HG02763 (cell line): ENCODE data around the gene TPP2.

Source experiments
- ATAC-seq: cut with Tn5 transposase; IDR thresholded peaks from one replicate; pipeline ENCODE4 v1.9.1; 2021; ENCODE audit warnings: mild to moderate bottlenecking, moderate library complexity; ENCODE audit not compliant: unreplicated experiment

TPP2 gene

DNA sequence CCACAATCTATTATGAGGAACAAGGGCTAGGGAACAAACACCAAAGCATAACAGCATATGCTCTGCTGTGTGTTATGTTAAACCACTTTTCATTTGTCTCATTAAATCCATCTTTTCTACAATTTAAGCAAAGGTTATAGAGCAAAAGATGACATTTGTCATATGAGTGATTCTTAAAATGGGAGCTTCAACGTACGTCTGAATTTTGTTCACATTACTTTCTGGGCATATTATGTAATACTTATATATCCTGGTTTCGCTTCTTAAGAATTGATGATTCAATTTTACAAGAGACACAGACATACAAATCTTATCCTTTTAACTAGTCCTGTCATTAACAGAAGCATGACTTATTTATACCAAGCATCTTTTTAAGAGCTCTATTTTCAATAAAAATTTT, 3.3 kb upstream of the TPP2 start:
- no peak for ATAC-seq

- peak; percentile 25 for ATAC-seq
These were observed 509 bp downstream of the TPP2 start for GRCh38 chr13:102597029-102597961.

- ATAC-seq, result no peak
These were observed 1.3 kb downstream of the TPP2 start for GRCh38 chr13:102598061-102598460.

- no peak for ATAC-seq
These were observed 2.7 kb downstream of the TPP2 start for GRCh38 chr13:102599426-102600012.

DNA sequence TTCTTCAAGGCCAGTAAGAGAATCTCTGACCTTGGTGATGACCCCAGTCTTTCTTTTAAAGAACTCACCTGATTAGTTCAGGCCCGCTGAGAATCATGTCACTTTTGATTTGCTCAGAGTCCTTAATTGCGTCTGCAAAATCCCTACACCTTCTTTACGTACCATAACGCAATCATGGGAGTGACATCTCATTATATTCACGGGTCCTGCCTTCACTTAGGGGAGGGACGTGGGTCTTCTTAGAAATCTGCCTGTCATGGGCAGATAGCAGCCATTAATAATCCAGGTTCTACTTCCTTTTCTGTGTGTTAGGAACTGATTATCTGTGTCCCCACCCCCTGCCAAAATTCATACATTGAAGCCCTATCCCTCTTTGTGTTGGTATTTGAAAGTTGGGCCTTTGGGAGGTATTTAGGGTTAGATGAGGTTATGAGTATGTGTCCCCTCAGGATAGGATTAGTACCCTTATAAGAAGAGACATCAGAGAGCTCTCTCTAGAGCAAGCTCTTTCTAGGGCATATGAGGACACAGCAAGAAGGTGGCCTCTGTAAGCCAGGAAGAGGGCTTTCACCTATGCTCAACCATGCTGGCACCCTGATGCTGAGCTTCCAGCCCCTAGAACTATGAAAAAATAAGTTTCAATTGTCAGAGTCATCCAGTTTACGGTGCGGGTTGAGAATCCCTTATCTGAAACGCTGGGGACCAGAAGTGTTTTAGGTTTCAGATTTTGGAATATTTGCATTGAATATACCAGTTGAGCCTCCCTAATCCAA, 9.9 kb downstream of the TPP2 start:
- no peak for ATAC-seq

DNA sequence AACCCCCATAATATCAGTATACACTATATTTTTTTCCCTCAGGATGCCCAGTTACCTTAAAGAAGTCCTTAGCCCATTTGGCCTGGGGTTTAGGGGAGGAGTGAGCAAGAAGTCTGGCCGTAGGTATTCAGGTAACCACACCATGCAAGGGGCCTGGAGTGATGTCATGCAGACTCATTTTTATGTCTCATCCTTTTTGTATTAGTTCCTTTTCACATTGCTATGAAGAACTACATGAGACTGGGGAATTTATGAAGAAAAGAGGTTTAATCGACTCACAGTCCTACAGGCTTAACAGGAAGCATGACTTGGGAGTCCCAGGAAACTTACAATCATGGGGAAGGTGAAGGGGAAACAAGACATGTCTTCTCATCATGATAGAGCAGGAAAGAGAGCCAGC, 12.2 kb downstream of the TPP2 start:
- ATAC-seq, result no peak

DNA sequence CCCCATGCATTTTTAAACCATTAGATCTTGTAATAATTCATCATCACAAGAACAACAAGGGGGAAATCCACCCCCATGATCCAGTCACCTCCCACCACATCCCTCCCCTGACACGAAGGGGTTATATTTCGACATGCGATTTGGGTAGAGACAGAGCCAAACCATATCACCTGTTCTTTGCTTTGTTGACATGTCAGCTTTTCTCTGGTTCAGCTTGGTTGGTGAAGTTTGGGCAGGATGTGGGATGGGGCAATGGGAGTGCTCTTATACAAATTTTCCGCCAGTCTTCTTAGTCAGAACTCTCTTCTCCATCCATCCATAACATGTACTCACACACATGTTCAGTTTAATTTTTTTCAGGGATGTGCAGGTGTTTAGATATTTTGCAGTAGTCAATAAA, 12.9 kb downstream of the TPP2 start:
- ATAC-seq, result no peak

DNA sequence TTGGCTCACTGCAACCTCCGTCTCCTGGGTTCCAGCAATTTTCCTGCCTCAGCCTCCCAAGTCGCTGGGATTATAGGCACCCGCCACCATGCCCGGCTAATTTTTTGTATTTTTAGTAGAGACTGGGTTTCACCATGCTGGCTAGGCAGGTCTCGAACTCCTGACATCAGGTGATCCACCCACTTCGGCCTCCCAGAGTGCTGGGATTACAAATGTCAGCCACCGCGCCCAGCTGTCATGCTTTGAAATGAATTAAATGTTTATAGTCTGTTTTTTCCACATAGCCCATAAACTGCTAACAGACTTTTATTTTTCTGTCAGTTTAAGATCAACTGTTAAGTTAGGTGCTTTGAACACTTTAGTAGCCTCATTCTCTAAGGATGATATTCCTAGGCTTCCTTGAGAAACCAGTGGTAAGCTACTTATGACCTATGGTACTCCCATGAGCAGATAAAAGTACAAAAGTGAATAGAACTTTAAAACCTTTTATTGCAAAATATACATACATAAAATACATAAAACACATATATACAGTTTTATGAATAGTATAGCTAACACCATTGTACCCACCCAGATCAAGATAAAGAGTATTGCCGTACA, 13.6 kb downstream of the TPP2 start:
- ATAC-seq, result no peak

- no peak for ATAC-seq
These were observed 21.0 kb downstream of the TPP2 start for GRCh38 chr13:102617697-102618350.

DNA sequence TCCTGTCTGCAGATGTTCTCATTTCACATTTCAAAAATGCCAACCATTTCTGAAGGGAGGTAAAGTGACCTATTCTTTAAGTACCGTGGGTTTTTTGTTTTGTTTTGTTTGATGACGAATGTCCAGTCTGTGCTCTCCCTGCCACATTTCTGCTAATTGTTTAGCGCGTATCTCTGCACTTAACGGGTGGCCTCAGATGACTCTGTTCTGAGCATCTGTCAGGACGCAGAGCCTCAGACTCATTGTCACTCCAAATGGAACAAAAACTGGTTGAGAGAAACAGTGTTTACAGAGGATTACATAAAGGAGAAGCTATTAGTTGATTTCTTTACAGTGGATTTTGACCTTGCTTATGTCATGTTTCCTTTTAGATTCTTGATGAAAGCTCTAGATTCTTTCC, 23.7 kb downstream of the TPP2 start:
- no peak for ATAC-seq

GRCh38 chr13:102626928-102627327, 30.1 kb downstream of the TPP2 start:
- no peak for ATAC-seq

GRCh38 chr13:102628559-102628958, 31.8 kb downstream of the TPP2 start:
- ATAC-seq, result no peak

- ATAC-seq, result no peak
These were observed 34.4 kb downstream of the TPP2 start for GRCh38 chr13:102631198-102631597.

DNA sequence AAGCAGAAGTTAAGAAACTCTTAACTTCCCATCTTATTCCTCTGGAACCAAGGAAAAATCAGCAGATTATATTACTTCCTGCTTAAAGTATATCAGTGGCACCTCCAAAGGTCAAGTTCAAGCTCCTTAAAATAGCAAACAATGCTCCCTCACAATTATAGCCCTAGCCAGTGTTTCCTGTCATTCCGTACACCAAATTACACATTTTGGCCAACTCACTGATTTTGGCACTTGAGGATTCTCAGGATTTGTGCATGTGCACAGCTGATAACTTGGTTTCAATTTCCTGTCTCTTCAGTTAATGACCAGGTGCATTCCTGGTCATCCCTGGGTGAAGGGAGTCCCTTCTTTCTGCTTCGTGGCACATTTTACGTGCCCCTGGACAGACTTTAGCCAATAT, 42.0 kb downstream of the TPP2 start:
- no peak for ATAC-seq

- ATAC-seq, result no peak
These were observed 45.2 kb downstream of the TPP2 start for GRCh38 chr13:102642029-102642428.

DNA sequence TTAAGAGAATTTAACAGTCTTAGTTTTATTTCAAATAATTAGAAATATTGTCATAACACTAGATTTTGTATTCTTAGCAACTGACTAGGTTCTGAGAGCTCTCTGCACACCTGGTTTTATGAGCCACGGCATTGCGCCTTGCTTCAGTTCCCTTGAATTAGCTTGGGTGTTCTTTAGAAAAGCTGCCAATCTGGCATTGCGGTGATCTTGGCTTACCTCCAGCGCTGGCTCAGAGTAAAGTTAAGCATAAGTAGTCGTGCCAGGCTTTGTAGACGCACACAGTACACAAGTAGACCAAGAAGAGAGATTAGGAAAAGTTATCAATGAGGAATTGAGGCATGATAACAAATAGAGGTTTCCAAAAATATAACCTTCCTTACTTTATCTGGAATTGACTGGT, 45.7 kb downstream of the TPP2 start:
- ATAC-seq, result no peak

- no peak for ATAC-seq
These were observed 46.9 kb downstream of the TPP2 start for GRCh38 chr13:102643656-102644055.

GRCh38 chr13:102645701-102646100, 48.9 kb downstream of the TPP2 start:
- no peak for ATAC-seq

DNA sequence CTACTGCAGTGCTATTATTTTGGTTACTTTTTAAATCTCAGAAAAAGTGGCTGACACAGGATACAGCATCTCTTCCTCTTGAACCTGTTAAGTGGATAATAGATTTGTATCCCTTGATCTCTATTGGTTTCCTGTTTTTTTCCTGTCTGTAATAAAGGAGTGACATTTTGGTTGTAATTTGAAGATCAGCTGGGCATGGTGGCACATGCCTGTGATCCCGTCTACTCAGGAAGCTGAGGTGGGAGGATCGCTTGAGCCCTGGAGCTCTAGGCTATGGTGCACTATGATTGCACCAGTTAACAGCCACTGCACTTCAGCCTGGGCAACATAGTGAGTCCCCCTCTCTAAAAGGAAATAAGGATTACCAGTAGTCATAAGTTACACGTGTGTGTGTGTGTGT, 51.3 kb downstream of the TPP2 start:
- ATAC-seq, result no peak

- no peak for ATAC-seq
These were observed 53.7 kb downstream of the TPP2 start for GRCh38 chr13:102650444-102650843.

DNA sequence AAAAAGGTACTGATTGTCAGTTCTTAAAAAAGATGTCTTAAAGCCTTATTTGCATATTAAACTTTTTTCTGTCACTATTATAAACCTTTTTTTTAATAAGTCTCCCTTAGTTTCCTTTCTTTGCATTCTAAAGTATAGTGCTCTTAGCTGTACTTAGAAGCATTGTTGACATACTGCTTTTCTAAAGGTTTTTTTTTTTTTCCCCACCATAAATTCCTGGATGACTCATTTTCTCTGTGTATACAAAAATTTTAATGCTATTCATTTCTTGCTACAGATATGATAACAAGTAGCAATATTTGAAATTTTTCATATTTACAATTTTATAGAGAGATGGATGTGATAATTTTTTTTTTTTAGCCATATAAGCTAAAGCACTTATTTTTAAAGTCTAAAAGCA, 54.6 kb downstream of the TPP2 start:
- no peak for ATAC-seq
